ENCODE results near the gene SUSD3. TPM values are rescaled to one million over a fixed set of nuclear protein-coding genes. Genes with fewer than 3 reads are reported as not detected.

The SUSD3 gene
- total RNA-seq, 4 donors from 2014 or later: 2.8 to 8.1 (median 5.6) TPM

- 84 to 88% methylated on average over 8 to 13 of the region's 14 CpGs for WGBS, 2 donors
- DNase-seq (ENCODE audit: low spot score in 2 of 2): peak in 1 of 2 donors; percentile 84
Measured at GRCh38 chr9:93122721-93123221, 64.3 kb downstream of the SUSD3 start.

GRCh38 chr9:93123561-93124283, 65.2 kb downstream of the SUSD3 start:
- 83 to 89% methylated on average over 8 to 12 of the region's 14 CpGs for WGBS, 2 donors
- peak in 1 of 2 donors; percentile 83 for DNase-seq (ENCODE audit: low spot score in 2 of 2)

More at GRCh38 chr9:93122721-93123221, 64.3 kb downstream of the SUSD3 start:
- intact Hi-C loops (cut with DNase I; ENCODE audit: low total_unique reads): no loop called here
- no peak for TF ChIP-seq POLR2A (IDR thresholded peaks at IDR 0.05)
- TF ChIP-seq CTCF (IDR thresholded peaks at IDR 0.05): no peak
- H3K4me3 ChIP-seq (ENCODE audit: low read depth, poor library complexity, severe bottlenecking): no peak overlapping the region

GRCh38 chr9:93124793-93125192, 66.3 kb downstream of the SUSD3 start:
- intact Hi-C loops (cut with DNase I; ENCODE audit: low total_unique reads): no loop called here
- 77 to 93% methylated on average over 13 to 16 of the region's 16 CpGs for WGBS, 2 donors
- no peak overlapping the region for H3K4me3 ChIP-seq (ENCODE audit: low read depth, poor library complexity, severe bottlenecking)
- peak in 1 of 2 donors; percentile 84 for DNase-seq (ENCODE audit: low spot score in 2 of 2)
- TF ChIP-seq CTCF (IDR thresholded peaks at IDR 0.05) (no peak), POLR2A (IDR thresholded peaks at IDR 0.05) (no peak)

More at GRCh38 chr9:93123561-93124283, 65.2 kb downstream of the SUSD3 start:
- intact Hi-C loops (cut with DNase I; ENCODE audit: low total_unique reads): no loop called here
- TF ChIP-seq CTCF (IDR thresholded peaks at IDR 0.05) (no peak), POLR2A (IDR thresholded peaks at IDR 0.05) (no peak)
- no peak overlapping the region for H3K4me3 ChIP-seq (ENCODE audit: low read depth, poor library complexity, severe bottlenecking)

GRCh38 chr9:93125331-93125894, 66.9 kb downstream of the SUSD3 start:
- WGBS, 2 donors: 89 to 90% methylated on average over 10 of the region's 10 CpGs
- intact Hi-C loops (cut with DNase I; ENCODE audit: low total_unique reads): no loop called here
- TF ChIP-seq CTCF (IDR thresholded peaks at IDR 0.05) (no peak), POLR2A (IDR thresholded peaks at IDR 0.05) (no peak)
- H3K4me3 ChIP-seq (ENCODE audit: low read depth, poor library complexity, severe bottlenecking): no peak overlapping the region
- peak in 1 of 2 donors; percentile 79 for DNase-seq (ENCODE audit: low spot score in 2 of 2)

- TF ChIP-seq CTCF (IDR thresholded peaks at IDR 0.05) (no peak), POLR2A (IDR thresholded peaks at IDR 0.05) (no peak)
- WGBS, 2 donors: 80 to 85% methylated on average over 16 to 22 of the region's 23 CpGs
- intact Hi-C loops (cut with DNase I; ENCODE audit: low total_unique reads): no loop called here
- no peak overlapping the region for H3K4me3 ChIP-seq (ENCODE audit: low read depth, poor library complexity, severe bottlenecking)
- peak in 1 of 2 donors; percentile 81 for DNase-seq (ENCODE audit: low spot score in 2 of 2)
Measured at GRCh38 chr9:93126151-93126781, 67.8 kb downstream of the SUSD3 start.
